ENCODE data around the gene TRPM4.

The TRPM4 gene

DNA sequence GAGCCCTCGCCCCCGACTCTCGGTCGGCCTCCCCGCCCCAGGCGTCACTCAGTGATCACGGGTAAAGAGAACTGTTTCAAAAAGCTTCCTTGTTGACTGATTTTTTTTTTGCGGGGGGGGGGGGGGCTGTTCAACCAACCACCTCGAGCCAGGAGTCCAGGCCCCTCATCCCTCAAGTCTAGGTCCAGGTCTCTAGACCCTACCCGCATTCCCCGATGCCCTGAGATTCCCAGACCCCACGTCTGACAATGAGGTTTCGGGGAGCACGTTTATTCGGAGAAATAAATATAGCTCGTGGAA, 6.7 kb upstream of the TRPM4 start:
- no peak for ATAC-seq (ENCODE audit: low read depth)
- Histone ChIP-seq H3K4me3 (ENCODE audit: severe bottlenecking) (peak overlapping the region; percentile 49), H3K36me3 (ENCODE audit: low read depth) (no peaks in the 10 kb centered on the region), H3K27me3 (ENCODE audit: insufficient read depth, poor library complexity, severe bottlenecking) (no peaks in the 10 kb centered on the region), H3K4me1 (ENCODE audit: insufficient read depth, poor library complexity, severe bottlenecking) (no peaks in the 10 kb centered on the region), H3K27ac (ENCODE audit: poor library complexity, severe bottlenecking) (peak overlapping the region; percentile 55), H3K9me3 (ENCODE audit: severe bottlenecking) (no peaks in the 10 kb centered on the region)
- TF ChIP-seq, protein P1, sequence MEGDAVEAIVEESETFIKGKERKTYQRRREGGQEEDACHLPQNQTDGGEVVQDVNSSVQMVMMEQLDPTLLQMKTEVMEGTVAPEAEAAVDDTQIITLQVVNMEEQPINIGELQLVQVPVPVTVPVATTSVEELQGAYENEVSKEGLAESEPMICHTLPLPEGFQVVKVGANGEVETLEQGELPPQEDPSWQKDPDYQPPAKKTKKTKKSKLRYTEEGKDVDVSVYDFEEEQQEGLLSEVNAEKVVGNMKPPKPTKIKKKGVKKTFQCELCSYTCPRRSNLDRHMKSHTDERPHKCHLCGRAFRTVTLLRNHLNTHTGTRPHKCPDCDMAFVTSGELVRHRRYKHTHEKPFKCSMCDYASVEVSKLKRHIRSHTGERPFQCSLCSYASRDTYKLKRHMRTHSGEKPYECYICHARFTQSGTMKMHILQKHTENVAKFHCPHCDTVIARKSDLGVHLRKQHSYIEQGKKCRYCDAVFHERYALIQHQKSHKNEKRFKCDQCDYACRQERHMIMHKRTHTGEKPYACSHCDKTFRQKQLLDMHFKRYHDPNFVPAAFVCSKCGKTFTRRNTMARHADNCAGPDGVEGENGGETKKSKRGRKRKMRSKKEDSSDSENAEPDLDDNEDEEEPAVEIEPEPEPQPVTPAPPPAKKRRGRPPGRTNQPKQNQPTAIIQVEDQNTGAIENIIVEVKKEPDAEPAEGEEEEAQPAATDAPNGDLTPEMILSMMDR (IDR thresholded peaks at IDR 0.05; ENCODE audit: poor library complexity, severe bottlenecking), result no peak
- DNase-seq (ENCODE audit: low spot score), result no peak

DNA sequence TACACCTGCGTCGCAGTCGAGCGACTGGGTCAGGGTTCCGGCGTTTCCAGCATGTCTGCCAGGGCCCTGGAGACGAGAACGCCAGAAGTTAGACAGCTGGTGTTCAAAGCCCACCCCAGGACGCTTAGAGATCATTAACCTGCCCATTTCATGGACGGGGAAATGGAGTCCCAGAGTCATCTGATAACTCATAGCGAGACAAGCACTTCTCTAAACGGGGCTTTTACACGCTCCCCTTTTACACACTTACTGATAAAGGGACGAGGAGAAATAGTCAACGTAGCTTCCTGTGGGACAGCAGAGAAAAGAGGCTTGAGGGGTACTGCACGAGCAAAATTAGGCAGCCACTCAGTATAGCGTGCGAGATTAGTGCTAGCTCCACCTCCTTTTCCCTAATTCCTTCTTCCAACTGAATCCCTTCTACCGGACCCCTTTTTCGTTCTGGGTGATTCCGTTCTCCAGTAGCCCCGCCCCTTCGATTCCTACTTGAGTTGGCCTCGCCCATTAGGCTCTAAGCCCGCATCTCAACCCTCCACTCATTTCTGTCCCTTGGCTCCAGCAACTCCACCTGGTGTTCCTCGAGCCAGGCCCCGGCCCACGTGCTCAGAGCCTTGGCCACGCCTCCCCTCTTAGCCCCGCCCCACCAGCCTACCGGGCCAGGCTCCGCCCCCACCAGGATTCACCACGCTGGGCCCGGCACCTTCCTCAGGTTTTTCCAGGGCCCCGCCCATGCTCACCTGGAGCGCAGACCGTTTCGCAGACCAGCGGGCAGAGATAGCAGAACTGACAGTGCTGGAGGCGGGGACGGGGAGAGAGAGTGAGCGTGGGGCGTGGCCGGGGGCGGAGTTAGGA, 6.1 kb upstream of the TRPM4 start:
- no peaks in the 10 kb centered on the region for H3K4me1 ChIP-seq (ENCODE audit: insufficient read depth, poor library complexity, severe bottlenecking)
- DNase-seq (ENCODE audit: low spot score), result peak; percentile 97
- H3K36me3 ChIP-seq (ENCODE audit: low read depth), result no peaks in the 10 kb centered on the region
- H3K27me3 ChIP-seq (ENCODE audit: insufficient read depth, poor library complexity, severe bottlenecking), result no peaks in the 10 kb centered on the region
- no peaks in the 10 kb centered on the region for H3K9me3 ChIP-seq (ENCODE audit: severe bottlenecking)
- ATAC-seq (ENCODE audit: low read depth), result peak; percentile 74
- H3K4me3 ChIP-seq (ENCODE audit: severe bottlenecking), result no peak overlapping the region
- TF ChIP-seq, protein P1 (IDR thresholded peaks at IDR 0.05; ENCODE audit: poor library complexity, severe bottlenecking), result no peak
- H3K27ac ChIP-seq (ENCODE audit: poor library complexity, severe bottlenecking), result peak overlapping the region; percentile 55

DNA sequence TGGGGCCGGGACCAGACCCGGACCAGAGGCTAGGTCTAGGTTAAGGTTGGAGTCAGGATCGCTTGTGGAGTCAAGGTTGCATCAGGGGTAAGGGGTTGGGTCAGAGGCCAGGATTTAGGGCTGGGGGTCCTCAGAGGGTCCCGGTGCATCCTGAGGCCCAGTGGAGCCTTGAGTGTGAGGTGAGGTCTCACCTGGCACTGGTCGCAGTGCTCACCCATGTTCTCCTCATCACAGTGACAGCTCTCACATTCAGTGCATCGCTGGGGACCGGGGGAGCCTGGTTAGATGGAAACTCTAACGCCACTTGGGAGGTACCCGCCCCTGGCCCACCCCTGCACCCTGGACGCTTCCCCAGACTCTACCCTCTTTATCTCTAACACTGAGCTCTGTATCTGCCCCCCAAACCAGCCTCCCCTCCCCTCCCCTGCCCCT, 5.5 kb upstream of the TRPM4 start:
- ATAC-seq (ENCODE audit: low read depth), result no peak
- Histone ChIP-seq H3K36me3 (ENCODE audit: low read depth) (no peaks in the 10 kb centered on the region), H3K4me3 (ENCODE audit: severe bottlenecking) (no peak overlapping the region), H3K4me1 (ENCODE audit: insufficient read depth, poor library complexity, severe bottlenecking) (no peaks in the 10 kb centered on the region), H3K27ac (ENCODE audit: poor library complexity, severe bottlenecking) (no peak overlapping the region), H3K27me3 (ENCODE audit: insufficient read depth, poor library complexity, severe bottlenecking) (no peaks in the 10 kb centered on the region), H3K9me3 (ENCODE audit: severe bottlenecking) (no peaks in the 10 kb centered on the region)
- TF ChIP-seq, protein P1 (IDR thresholded peaks at IDR 0.05; ENCODE audit: poor library complexity, severe bottlenecking), result no peak
- no peak for DNase-seq (ENCODE audit: low spot score)

DNA sequence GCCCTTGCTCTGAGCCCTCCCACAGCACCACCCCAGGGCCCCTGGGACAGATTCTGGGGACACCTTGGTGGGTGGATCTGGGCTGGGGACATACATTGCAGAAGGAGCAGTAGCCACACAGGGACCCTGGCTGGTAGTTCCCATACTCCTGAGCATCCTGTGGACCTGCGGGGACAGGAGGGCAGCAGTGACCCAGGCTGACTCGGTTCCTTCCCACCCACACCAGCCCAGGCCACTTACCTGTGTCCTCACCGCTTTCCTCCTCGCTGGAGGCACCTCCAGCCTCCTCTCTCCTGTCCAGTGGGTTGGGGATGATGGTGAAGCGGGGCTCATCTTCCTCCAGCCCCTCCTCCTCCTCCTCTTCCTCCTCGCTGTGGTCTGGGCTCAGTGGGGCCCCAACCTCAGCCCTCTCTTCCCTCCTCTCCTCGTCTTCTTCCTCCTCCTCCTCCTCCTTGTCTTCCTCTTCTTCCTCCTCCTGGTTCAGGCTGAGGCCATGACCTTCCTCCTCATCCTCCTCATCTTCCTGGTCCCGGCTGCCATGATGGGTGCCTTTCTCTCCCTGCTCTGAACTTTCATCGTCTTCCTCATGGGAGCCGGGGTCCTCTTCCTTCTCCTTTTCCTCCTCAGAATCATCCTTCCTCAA, 4.3 kb upstream of the TRPM4 start:
- TF ChIP-seq, protein P1 (IDR thresholded peaks at IDR 0.05; ENCODE audit: poor library complexity, severe bottlenecking), result no peak
- ATAC-seq (ENCODE audit: low read depth), result no peak
- no peaks in the 10 kb centered on the region for H3K4me1 ChIP-seq (ENCODE audit: insufficient read depth, poor library complexity, severe bottlenecking)
- no peak overlapping the region for H3K4me3 ChIP-seq (ENCODE audit: severe bottlenecking)
- H3K27ac ChIP-seq (ENCODE audit: poor library complexity, severe bottlenecking), result no peak overlapping the region
- no peak for DNase-seq (ENCODE audit: low spot score)
- H3K27me3 ChIP-seq (ENCODE audit: insufficient read depth, poor library complexity, severe bottlenecking), result no peaks in the 10 kb centered on the region
- no peaks in the 10 kb centered on the region for H3K36me3 ChIP-seq (ENCODE audit: low read depth)
- no peaks in the 10 kb centered on the region for H3K9me3 ChIP-seq (ENCODE audit: severe bottlenecking)

DNA sequence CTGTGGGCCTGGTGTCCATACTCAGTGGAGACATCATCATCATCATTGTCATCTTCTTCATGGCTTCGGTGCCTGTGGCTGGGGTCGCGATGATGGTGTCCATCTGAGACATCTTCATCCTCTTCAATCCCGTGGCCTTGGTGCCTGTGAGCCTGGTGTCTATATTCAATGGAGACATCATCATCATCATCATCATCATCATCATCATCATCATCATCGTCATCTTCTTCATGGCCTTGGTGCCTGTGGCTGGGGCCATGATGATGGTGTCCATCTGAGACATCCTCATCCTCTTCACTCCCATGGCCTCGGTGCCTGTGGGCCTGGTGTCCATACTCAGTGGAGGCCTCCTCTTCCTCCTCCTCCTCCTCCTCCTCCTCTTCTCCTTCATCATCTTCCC, 3.3 kb upstream of the TRPM4 start:
- no peak for ATAC-seq (ENCODE audit: low read depth)
- TF ChIP-seq, protein P1 (IDR thresholded peaks at IDR 0.05; ENCODE audit: poor library complexity, severe bottlenecking), result no peak
- no peak for DNase-seq (ENCODE audit: low spot score)
- Histone ChIP-seq H3K27ac (ENCODE audit: poor library complexity, severe bottlenecking) (no peak overlapping the region), H3K9me3 (ENCODE audit: severe bottlenecking) (no peaks in the 10 kb centered on the region), H3K27me3 (ENCODE audit: insufficient read depth, poor library complexity, severe bottlenecking) (no peaks in the 10 kb centered on the region), H3K36me3 (ENCODE audit: low read depth) (no peaks in the 10 kb centered on the region), H3K4me3 (ENCODE audit: severe bottlenecking) (no peak overlapping the region), H3K4me1 (ENCODE audit: insufficient read depth, poor library complexity, severe bottlenecking) (peaks cover 3% of the 10 kb centered on the region)
